Measurements from ENCODE around the gene MAST3. TPM values are rescaled to one million over a fixed set of nuclear protein-coding genes. Genes with fewer than 3 reads are reported as not detected.

MAST3 gene
- total RNA-seq, 1 experiment from 2014 or later, result 10.4 TPM

DNA sequence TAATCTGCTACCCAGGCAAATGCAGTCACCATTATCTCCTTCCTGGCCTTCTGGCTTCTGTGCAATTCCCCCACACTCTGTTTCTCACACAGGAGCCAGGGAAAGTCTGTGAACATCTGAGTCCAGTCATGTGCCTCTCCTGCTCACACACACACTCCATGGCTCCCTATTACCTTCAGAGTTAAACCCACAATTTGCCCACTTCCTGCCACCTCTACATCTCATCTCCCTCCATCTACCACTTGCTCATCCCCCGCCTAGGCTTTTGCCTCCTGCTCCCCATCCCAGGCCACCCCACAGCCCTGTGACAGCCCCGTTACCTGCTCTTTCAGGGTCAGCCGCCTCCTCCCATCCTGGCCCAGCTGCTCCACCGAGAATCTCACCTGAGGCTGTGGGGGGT is 24.4 kb upstream of the MAST3 start:
- TF ChIP-seq, protein P1, sequence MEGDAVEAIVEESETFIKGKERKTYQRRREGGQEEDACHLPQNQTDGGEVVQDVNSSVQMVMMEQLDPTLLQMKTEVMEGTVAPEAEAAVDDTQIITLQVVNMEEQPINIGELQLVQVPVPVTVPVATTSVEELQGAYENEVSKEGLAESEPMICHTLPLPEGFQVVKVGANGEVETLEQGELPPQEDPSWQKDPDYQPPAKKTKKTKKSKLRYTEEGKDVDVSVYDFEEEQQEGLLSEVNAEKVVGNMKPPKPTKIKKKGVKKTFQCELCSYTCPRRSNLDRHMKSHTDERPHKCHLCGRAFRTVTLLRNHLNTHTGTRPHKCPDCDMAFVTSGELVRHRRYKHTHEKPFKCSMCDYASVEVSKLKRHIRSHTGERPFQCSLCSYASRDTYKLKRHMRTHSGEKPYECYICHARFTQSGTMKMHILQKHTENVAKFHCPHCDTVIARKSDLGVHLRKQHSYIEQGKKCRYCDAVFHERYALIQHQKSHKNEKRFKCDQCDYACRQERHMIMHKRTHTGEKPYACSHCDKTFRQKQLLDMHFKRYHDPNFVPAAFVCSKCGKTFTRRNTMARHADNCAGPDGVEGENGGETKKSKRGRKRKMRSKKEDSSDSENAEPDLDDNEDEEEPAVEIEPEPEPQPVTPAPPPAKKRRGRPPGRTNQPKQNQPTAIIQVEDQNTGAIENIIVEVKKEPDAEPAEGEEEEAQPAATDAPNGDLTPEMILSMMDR (conservative IDR thresholded peaks at IDR 0.05), result no peak
- Histone ChIP-seq H3K4me2 (ENCODE audit: insufficient read depth, insufficient read length, low read length) (no peak overlapping the region), H3T11ph (ENCODE audit: low read length) (no peak overlapping the region), H2BK120ac (ENCODE audit: low read depth, low read length, poor library complexity, severe bottlenecking) (no peak overlapping the region), H3K4me1 (ENCODE audit: insufficient read depth, low read length) (no peaks in the 10 kb centered on the region), H2BK20ac (ENCODE audit: low read depth, low read length, poor library complexity, severe bottlenecking) (no peak overlapping the region), H3K14ac (ENCODE audit: insufficient read depth, low read length) (0 out of 2 replicates have a peak overlapping the region, but pooled peaks have one; percentile 36), H4K8ac (replicated peaks; ENCODE audit: insufficient read length, low read depth, low read length) (no peak overlapping the region), H3K18ac (ENCODE audit: insufficient read length, low read depth, low read length) (no peak overlapping the region), H3K9ac (ENCODE audit: extremely low read depth, insufficient read length, low read length) (no peak overlapping the region), H3K27me3 (ENCODE audit: insufficient read depth, low read length) (no peaks in the 10 kb centered on the region), H3K56ac (ENCODE audit: insufficient read length, low read depth, low read length) (no peak overlapping the region), H3K23ac (ENCODE audit: insufficient read length, low read depth, low read length) (no peak overlapping the region), H4K5ac (ENCODE audit: insufficient read length, low read depth, low read length) (no peak overlapping the region), H3K4ac (ENCODE audit: low read depth, low read length) (no peak overlapping the region), H2BK12ac (ENCODE audit: insufficient read length, low read depth, low read length) (no peak overlapping the region), H3K9me3 (ENCODE audit: control insufficient read depth, low read depth, low read length) (no peaks in the 10 kb centered on the region), H2BK5ac (ENCODE audit: insufficient read length, low read length) (no peak overlapping the region), H2AFZ (ENCODE audit: low read length) (no peak overlapping the region), H2BK15ac (ENCODE audit: low read depth, low read length) (no peak overlapping the region), H3K79me1 (ENCODE audit: insufficient read depth, low read depth, low read length, poor library complexity, severe bottlenecking) (no peaks in the 10 kb centered on the region), H2AK5ac (ENCODE audit: insufficient read length, low read length) (no peak overlapping the region), H3K23me2 (ENCODE audit: insufficient read length, low read depth, low read length, poor library complexity, severe bottlenecking) (no peaks in the 10 kb centered on the region), H3K27ac (ENCODE audit: insufficient read length, low read depth, low read length) (no peak overlapping the region), H4K20me1 (ENCODE audit: control insufficient read depth, insufficient read depth, insufficient read length) (no peaks in the 10 kb centered on the region), H3K79me2 (ENCODE audit: insufficient read depth, low read length) (no peaks in the 10 kb centered on the region), H4K91ac (ENCODE audit: insufficient read length, low read depth, low read length) (no peak overlapping the region)
- Mint-ChIP-seq H3K27ac (no peak overlapping the region), H3K36me3 (ENCODE audit: insufficient read depth in 1 of 3, low read depth in 3 of 3) (no peaks in the 10 kb centered on the region), H3K9me3 (no peaks in the 10 kb centered on the region), H3K27me3 (ENCODE audit: low read depth) (peaks cover 7% of the 10 kb centered on the region), H3K4me1 (peaks cover 0 to 7% of the 10 kb centered on the region in 2 experiments; a peak in 2 of 4 replicates), H3K4me3 (no peak overlapping the region)
- no CpG with 5 or more reads among the region's 4 CpGs for WGBS (ENCODE audit: extremely low coverage, insufficient read length, low lambda C conversion rate)
- no peak for DNase-seq

All from H9 (cell line).